GM10248 (cell line): ENCODE measurements around the gene CDON.

Source experiments
- CTCF ChIA-PET: fragments of 300-600 bp; sonication (Branson Sonifier 250); formaldehyde crosslinking; extraction: SDS; loops from one replicate; lab custom pipeline; 2021; ENCODE audit warnings: antibody characterized with exemption; lab: Yijun Ruan, JAX
- POLR2A ChIA-PET: fragments of 350-650 bp; sonication (Branson Sonifier 250); formaldehyde crosslinking; extraction: SDS; loops from one replicate; lab custom pipeline; 2020; ENCODE audit warnings: antibody characterized with exemption; lab: Yijun Ruan, JAX
- DNase-seq: peaks from one replicate; pipeline ENCODE4 v3.0.0; 2012; ENCODE audit errors: extremely low spot score
- CTCF ChIP-seq: IDR thresholded peaks from 2 replicates; pipeline ENCODE4 v1.5.1; 2012; ENCODE audit warnings: mild to moderate bottlenecking, low read depth; ENCODE audit errors: extremely low read depth, missing control alignments, control extremely low read depth

Gene CDON

DNA sequence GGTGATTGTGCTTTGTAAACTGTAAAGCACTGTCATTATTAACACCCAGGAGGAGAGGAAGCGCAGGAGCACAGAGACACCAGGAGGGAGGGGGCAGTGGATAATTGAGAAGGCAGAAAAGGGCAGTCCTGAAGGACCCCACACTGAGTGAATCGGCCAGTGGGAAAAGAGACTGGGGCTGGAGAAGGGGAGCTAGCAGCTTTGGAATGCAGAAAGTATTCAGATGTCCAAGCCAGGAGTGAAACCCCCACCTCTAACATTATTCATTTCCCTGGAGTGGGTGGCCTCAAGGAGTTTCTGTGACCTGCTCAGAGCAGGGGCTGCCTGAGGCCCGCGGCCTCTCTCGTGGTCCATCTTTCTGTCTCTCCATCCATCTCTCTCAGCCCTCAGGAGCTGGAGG is 38.0 kb upstream of the CDON start:
- ChIA-PET POLR2A (no interaction called here), CTCF (interaction anchor here (0.8 kb wide), 1 partner anchor 63 kb away, joined by 3 read pairs; no protein-coding TSS in a partner anchor)
- TF ChIP-seq CTCF: no peak

DNA sequence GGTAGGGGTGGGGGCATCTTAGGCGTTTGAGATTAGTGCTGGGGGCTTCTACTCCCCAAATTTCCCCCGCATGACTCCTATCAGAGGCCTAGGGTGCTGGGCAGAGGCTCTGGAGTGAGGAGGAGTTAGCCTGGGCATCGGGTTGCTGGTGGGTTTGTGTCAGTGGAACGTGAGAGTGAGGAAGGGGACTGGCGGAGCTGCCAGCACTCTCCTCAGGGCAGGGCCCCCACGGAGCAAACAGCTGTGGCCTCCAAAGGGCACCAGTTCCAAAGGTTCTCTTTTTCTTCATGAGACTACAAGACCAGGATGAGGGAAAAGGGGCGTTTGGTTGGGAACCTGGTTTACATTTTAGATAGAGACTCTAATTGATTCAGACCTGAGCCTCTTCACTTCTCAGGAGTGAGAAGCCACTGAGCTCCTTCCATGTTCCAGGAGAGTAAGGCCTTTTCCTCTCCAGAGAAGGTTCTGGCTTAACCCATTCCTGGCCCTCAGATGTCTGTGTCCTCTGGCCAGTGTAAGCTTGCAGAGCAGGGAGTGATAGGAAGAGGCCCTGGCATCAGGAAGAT is 35.6 kb upstream of the CDON start:
- CTCF ChIA-PET: interaction anchor here (0.9 kb wide), 1 partner anchor 10 kb away, joined by 4 read pairs; no protein-coding TSS in a partner anchor
- no peak for TF ChIP-seq CTCF
- DNase-seq: no peak
- POLR2A ChIA-PET: no interaction called here

More for the DNA sequence above, 38.0 kb upstream of the CDON start:
- no peak for DNase-seq

GRCh38 chr11:126095745-126096144 is 33.1 kb upstream of the CDON start:
- CTCF ChIA-PET: interaction anchor here (1.8 kb wide), 1 partner anchor 11 kb away, joined by 5 read pairs; no protein-coding TSS in a partner anchor
- TF ChIP-seq CTCF: no peak
- DNase-seq: no peak
- POLR2A ChIA-PET: no interaction called here

- no peak for TF ChIP-seq CTCF
- ChIA-PET POLR2A (no interaction called here), CTCF (no interaction called here)
- DNase-seq: no peak
Measured at GRCh38 chr11:126090452-126090851, 27.8 kb upstream of the CDON start.

GRCh38 chr11:126088999-126089398 is 26.3 kb upstream of the CDON start:
- no peak for DNase-seq
- CTCF ChIA-PET: interaction anchor here (0.8 to 1.5 kb wide), 4 partner anchors 9 to 40 kb away, joined by 3 to 4 read pairs (median 3); no protein-coding TSS in a partner anchor
- POLR2A ChIA-PET: no interaction called here

GRCh38 chr11:126086248-126086647 is 23.6 kb upstream of the CDON start:
- POLR2A ChIA-PET: no interaction called here
- DNase-seq: no peak
- CTCF ChIA-PET: no interaction called here
- no peak for TF ChIP-seq CTCF

More at GRCh38 chr11:126088999-126089398, 26.3 kb upstream of the CDON start:
- no peak for TF ChIP-seq CTCF
